OCI-LY1 (cell line): Measurements from ENCODE around the gene NWD2.

Source experiments
- H2AFZ ChIP-seq: fragments of 200-600 bp; sonication (generic), shearing (Covaris generic); 2 replicates; pipeline ENCODE4 v1.6.0; 2014; ENCODE audit warnings: antibody characterized with exemption, mild to moderate bottlenecking, low read length
- H3F3A ChIP-seq: fragments of 200-600 bp; sonication (generic), shearing (Covaris generic); 2 replicates; pipeline ENCODE4 v1.6.0; 2014; ENCODE audit warnings: mild to moderate bottlenecking, antibody characterized with exemption, low read length, moderate library complexity; ENCODE audit not compliant: insufficient read depth
- H3K27ac ChIP-seq: fragments of 200-600 bp; sonication (generic); 2 replicates; pipeline ENCODE4 v1.5.1; 2014; ENCODE audit warnings: low read length, mixed run types, mild to moderate bottlenecking, low read depth; ENCODE audit not compliant: poor library complexity, severe bottlenecking
- H3K27me3 ChIP-seq: fragments of 200-600 bp; sonication (generic); 2 replicates; pipeline ENCODE4 v1.6.0; 2014; ENCODE audit warnings: antibody characterized with exemption, mild to moderate bottlenecking, low read length, moderate library complexity; ENCODE audit not compliant: insufficient read depth
- H3K36me3 ChIP-seq: fragments of 200-600 bp; sonication (generic); 2 replicates; pipeline ENCODE4 v1.6.1; 2014; ENCODE audit warnings: mild to moderate bottlenecking, antibody characterized with exemption, low read length, moderate library complexity, mixed read lengths; ENCODE audit not compliant: insufficient read depth
- H3K4me1 ChIP-seq: fragments of 200-600 bp; sonication (generic); 2 replicates; pipeline ENCODE4 v1.5.1; 2014; ENCODE audit warnings: mild to moderate bottlenecking, low read length, moderate library complexity; ENCODE audit not compliant: insufficient read depth, severe bottlenecking
- H3K4me2 ChIP-seq: fragments of 200-600 bp; sonication (generic), shearing (Covaris generic); 2 replicates; pipeline ENCODE4 v1.6.1; 2014; ENCODE audit warnings: low read length
- H3K4me3 ChIP-seq: fragments of 200-600 bp; sonication (generic); 2 replicates; pipeline ENCODE4 v1.5.1; 2014; ENCODE audit warnings: low read length, low read depth, mild to moderate bottlenecking, mixed read lengths; ENCODE audit not compliant: poor library complexity, severe bottlenecking
- H3K79me2 ChIP-seq: fragments of 200-600 bp; shearing (Covaris generic); 2 replicates; pipeline ENCODE4 v1.6.1; 2016; ENCODE audit warnings: mixed run types, low read length, mixed read lengths; ENCODE audit not compliant: insufficient read depth
- H3K9ac ChIP-seq: fragments of 200-600 bp; sonication (generic), shearing (Covaris generic); 2 replicates; pipeline ENCODE4 v1.6.1; 2014; ENCODE audit warnings: mild to moderate bottlenecking, low read length, mixed read lengths
- H3K9me2 ChIP-seq: fragments of 200-600 bp; sonication (generic), shearing (Covaris generic); 2 replicates; pipeline ENCODE4 v1.6.1; 2014; ENCODE audit warnings: low read depth, mild to moderate bottlenecking, low read length, mixed read lengths
- H3K9me3 ChIP-seq: fragments of 200-600 bp; shearing (Covaris generic); 2 replicates; pipeline ENCODE4 v1.6.1; 2014; ENCODE audit warnings: low read length, mixed read lengths
- H4K20me1 ChIP-seq: fragments of 200-600 bp; sonication (generic), shearing (Covaris generic); 2 replicates; pipeline ENCODE4 v1.6.0; 2016; ENCODE audit warnings: mild to moderate bottlenecking, low read length; ENCODE audit not compliant: insufficient read depth
- CTCF ChIP-seq: fragments of 200-600 bp; sonication (generic), shearing (Covaris generic); IDR thresholded peaks from 2 replicates; pipeline ENCODE4 v1.5.1; 2017; ENCODE audit warnings: mild to moderate bottlenecking, antibody characterized with exemption, low read length, moderate library complexity, mixed read lengths
- EZH2 ChIP-seq: fragments of 200-600 bp; sonication (generic), shearing (Covaris generic); IDR thresholded peaks from 2 replicates; pipeline ENCODE4 v1.8.0; 2017; ENCODE audit warnings: borderline replicate concordance, mixed run types, mild to moderate bottlenecking, antibody characterized with exemption, low read length, moderate library complexity, mixed read lengths

Gene NWD2

DNA sequence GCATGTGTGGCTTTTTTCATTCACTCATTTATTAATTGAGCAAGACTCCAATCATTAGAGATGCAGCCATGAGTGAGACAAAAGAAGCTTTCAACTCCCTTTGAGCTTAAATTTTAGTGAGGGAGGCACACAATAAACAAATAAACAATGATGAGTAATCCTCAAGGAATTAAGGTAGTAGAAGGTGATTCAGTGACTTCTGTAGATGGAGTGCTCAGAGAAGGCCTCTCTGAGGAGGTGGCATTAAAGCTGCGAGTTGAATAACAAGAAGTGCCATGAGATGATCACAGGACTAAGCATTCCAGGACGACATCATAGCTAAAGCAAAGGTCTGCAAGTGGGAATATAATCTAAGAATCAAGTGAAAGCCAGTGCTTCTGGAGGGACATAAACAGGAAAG, 77.6 kb downstream of the NWD2 start:
- no peaks in the 10 kb centered on the region for H4K20me1 ChIP-seq
- H3K4me1 ChIP-seq = no peaks in the 10 kb centered on the region
- H3K9ac ChIP-seq = no peak overlapping the region
- H3K36me3 ChIP-seq = no peaks in the 10 kb centered on the region
- H3F3A ChIP-seq = no peaks in the 10 kb centered on the region
- no peaks in the 10 kb centered on the region for H3K79me2 ChIP-seq
- TF ChIP-seq CTCF (no peak), EZH2 (no peak)
- no peak overlapping the region for H3K4me2 ChIP-seq
- H3K27ac ChIP-seq = no peak overlapping the region
- H2AFZ ChIP-seq = no peak overlapping the region
- H3K9me3 ChIP-seq = no peaks in the 10 kb centered on the region
- H3K4me3 ChIP-seq = no peak overlapping the region
- no peaks in the 10 kb centered on the region for H3K9me2 ChIP-seq
- no peaks in the 10 kb centered on the region for H3K27me3 ChIP-seq

- Histone ChIP-seq H3K9ac (no peak overlapping the region), H3K4me1 (no peaks in the 10 kb centered on the region)
Observed at GRCh38 chr4:37324546-37324945, 80.0 kb downstream of the NWD2 start.

DNA sequence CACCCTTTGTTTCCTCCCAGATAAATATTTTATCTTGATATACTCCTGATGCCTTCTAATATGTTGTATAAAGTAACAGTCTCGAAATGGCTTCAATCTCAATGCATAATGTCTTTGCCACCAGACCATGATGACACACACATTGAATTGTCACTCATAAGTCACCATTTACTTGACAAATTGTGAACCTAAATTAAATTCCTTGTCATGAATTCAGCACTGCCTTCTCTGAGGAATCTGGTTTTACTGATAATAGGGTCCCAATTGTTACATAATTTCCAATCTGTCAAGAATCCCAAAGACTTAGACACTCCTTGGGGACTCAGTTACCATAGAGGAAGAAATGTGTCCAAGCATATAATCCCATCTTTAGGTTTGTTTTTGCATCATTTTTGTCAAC, 82.3 kb downstream of the NWD2 start:
- H3K27me3 ChIP-seq = no peaks in the 10 kb centered on the region
- H2AFZ ChIP-seq = no peak overlapping the region
- no peaks in the 10 kb centered on the region for H3F3A ChIP-seq
- no peaks in the 10 kb centered on the region for H3K9me2 ChIP-seq
- no peak overlapping the region for H3K4me3 ChIP-seq
- no peak overlapping the region for H3K27ac ChIP-seq
- H3K36me3 ChIP-seq = no peaks in the 10 kb centered on the region
- H3K79me2 ChIP-seq = no peaks in the 10 kb centered on the region
- H3K9ac ChIP-seq = no peak overlapping the region
- no peak overlapping the region for H3K4me2 ChIP-seq
- no peaks in the 10 kb centered on the region for H3K9me3 ChIP-seq
- no peaks in the 10 kb centered on the region for H4K20me1 ChIP-seq
- no peaks in the 10 kb centered on the region for H3K4me1 ChIP-seq
- TF ChIP-seq EZH2 (no peak), CTCF (no peak)

More at GRCh38 chr4:37324546-37324945, 80.0 kb downstream of the NWD2 start:
- no peaks in the 10 kb centered on the region for H3F3A ChIP-seq
- TF ChIP-seq CTCF (no peak), EZH2 (no peak)
- H3K36me3 ChIP-seq = no peaks in the 10 kb centered on the region
- H3K27me3 ChIP-seq = no peaks in the 10 kb centered on the region
- no peak overlapping the region for H2AFZ ChIP-seq
- H3K79me2 ChIP-seq = no peaks in the 10 kb centered on the region
- H3K27ac ChIP-seq = no peak overlapping the region
- H3K9me2 ChIP-seq = no peaks in the 10 kb centered on the region
- H3K4me3 ChIP-seq = no peak overlapping the region
- H3K4me2 ChIP-seq = no peak overlapping the region
- H3K9me3 ChIP-seq = no peaks in the 10 kb centered on the region
- H4K20me1 ChIP-seq = no peaks in the 10 kb centered on the region
